Measurements from ENCODE around the gene CCDC102B. TPM values are rescaled to one million over a fixed set of nuclear protein-coding genes. Genes with fewer than 3 reads are reported as not detected.

Gene CCDC102B
- total and polyA plus RNA-seq, 2 experiments from 2014 or later, result 1.3 to 2.1 TPM

DNA sequence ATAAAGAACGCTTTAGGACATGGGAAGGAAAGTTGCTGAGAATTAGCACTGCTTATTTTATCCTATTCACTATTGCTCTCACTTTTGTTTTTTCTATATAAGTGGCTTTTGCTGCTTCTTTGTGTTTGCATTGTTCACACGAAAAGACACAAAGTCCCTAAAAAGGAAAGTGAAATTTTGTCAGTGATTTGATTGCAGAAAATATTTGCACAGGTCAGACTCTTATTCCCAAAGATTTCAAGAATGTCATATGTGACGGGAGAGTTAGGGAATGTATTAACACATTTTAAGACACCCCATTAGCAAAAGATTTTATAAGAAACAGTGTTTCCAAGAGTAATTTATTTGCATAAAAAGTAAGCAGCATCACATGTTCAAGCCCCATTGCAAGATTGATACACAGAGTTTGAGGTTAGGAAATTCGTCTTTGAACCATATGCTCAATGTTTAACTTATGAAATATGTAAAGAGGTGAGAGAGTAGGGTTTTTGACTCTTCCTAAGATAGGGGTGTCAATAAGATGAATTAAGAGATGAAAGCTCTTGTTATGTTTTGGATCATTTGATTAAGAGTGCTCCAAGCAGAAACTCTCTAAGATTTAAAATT, 57.0 kb downstream of the CCDC102B start:
- TF ChIP-seq STAT1 (IDR thresholded peaks at IDR 0.05; ENCODE audit: unreplicated experiment), result no peak
- no peak for TF ChIP-seq ZNF331 (CRISPR knock-in tag; IDR thresholded peaks at IDR 0.05; ENCODE audit: low read depth)
- TF ChIP-seq POLR2AphosphoS5 (IDR thresholded peaks at IDR 0.05; ENCODE audit: low read depth), result no peak
- TF ChIP-seq NANOG (IDR thresholded peaks at IDR 0.05; ENCODE audit: borderline replicate concordance), result no peak
- no peak for TF ChIP-seq CREB1 (CRISPR knock-in tag; IDR thresholded peaks at IDR 0.05; ENCODE audit: low read depth)
- TF ChIP-seq JUNB (IDR thresholded peaks at IDR 0.05; ENCODE audit: unreplicated experiment), result no peak
- TF ChIP-seq ZNF114 (CRISPR knock-in tag; IDR thresholded peaks at IDR 0.05), result no peak
- no peak for TF ChIP-seq EZH2 (IDR thresholded peaks at IDR 0.05; ENCODE audit: low read depth, unreplicated experiment)
- TF ChIP-seq, protein P1, sequence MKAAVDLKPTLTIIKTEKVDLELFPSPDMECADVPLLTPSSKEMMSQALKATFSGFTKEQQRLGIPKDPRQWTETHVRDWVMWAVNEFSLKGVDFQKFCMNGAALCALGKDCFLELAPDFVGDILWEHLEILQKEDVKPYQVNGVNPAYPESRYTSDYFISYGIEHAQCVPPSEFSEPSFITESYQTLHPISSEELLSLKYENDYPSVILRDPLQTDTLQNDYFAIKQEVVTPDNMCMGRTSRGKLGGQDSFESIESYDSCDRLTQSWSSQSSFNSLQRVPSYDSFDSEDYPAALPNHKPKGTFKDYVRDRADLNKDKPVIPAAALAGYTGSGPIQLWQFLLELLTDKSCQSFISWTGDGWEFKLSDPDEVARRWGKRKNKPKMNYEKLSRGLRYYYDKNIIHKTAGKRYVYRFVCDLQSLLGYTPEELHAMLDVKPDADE (IDR thresholded peaks at IDR 0.05), result no peak
- TF ChIP-seq, protein P2, sequence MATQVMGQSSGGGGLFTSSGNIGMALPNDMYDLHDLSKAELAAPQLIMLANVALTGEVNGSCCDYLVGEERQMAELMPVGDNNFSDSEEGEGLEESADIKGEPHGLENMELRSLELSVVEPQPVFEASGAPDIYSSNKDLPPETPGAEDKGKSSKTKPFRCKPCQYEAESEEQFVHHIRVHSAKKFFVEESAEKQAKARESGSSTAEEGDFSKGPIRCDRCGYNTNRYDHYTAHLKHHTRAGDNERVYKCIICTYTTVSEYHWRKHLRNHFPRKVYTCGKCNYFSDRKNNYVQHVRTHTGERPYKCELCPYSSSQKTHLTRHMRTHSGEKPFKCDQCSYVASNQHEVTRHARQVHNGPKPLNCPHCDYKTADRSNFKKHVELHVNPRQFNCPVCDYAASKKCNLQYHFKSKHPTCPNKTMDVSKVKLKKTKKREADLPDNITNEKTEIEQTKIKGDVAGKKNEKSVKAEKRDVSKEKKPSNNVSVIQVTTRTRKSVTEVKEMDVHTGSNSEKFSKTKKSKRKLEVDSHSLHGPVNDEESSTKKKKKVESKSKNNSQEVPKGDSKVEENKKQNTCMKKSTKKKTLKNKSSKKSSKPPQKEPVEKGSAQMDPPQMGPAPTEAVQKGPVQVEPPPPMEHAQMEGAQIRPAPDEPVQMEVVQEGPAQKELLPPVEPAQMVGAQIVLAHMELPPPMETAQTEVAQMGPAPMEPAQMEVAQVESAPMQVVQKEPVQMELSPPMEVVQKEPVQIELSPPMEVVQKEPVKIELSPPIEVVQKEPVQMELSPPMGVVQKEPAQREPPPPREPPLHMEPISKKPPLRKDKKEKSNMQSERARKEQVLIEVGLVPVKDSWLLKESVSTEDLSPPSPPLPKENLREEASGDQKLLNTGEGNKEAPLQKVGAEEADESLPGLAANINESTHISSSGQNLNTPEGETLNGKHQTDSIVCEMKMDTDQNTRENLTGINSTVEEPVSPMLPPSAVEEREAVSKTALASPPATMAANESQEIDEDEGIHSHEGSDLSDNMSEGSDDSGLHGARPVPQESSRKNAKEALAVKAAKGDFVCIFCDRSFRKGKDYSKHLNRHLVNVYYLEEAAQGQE (IDR thresholded peaks at IDR 0.05; ENCODE audit: unreplicated experiment), result no peak
- TF ChIP-seq, protein P3, sequence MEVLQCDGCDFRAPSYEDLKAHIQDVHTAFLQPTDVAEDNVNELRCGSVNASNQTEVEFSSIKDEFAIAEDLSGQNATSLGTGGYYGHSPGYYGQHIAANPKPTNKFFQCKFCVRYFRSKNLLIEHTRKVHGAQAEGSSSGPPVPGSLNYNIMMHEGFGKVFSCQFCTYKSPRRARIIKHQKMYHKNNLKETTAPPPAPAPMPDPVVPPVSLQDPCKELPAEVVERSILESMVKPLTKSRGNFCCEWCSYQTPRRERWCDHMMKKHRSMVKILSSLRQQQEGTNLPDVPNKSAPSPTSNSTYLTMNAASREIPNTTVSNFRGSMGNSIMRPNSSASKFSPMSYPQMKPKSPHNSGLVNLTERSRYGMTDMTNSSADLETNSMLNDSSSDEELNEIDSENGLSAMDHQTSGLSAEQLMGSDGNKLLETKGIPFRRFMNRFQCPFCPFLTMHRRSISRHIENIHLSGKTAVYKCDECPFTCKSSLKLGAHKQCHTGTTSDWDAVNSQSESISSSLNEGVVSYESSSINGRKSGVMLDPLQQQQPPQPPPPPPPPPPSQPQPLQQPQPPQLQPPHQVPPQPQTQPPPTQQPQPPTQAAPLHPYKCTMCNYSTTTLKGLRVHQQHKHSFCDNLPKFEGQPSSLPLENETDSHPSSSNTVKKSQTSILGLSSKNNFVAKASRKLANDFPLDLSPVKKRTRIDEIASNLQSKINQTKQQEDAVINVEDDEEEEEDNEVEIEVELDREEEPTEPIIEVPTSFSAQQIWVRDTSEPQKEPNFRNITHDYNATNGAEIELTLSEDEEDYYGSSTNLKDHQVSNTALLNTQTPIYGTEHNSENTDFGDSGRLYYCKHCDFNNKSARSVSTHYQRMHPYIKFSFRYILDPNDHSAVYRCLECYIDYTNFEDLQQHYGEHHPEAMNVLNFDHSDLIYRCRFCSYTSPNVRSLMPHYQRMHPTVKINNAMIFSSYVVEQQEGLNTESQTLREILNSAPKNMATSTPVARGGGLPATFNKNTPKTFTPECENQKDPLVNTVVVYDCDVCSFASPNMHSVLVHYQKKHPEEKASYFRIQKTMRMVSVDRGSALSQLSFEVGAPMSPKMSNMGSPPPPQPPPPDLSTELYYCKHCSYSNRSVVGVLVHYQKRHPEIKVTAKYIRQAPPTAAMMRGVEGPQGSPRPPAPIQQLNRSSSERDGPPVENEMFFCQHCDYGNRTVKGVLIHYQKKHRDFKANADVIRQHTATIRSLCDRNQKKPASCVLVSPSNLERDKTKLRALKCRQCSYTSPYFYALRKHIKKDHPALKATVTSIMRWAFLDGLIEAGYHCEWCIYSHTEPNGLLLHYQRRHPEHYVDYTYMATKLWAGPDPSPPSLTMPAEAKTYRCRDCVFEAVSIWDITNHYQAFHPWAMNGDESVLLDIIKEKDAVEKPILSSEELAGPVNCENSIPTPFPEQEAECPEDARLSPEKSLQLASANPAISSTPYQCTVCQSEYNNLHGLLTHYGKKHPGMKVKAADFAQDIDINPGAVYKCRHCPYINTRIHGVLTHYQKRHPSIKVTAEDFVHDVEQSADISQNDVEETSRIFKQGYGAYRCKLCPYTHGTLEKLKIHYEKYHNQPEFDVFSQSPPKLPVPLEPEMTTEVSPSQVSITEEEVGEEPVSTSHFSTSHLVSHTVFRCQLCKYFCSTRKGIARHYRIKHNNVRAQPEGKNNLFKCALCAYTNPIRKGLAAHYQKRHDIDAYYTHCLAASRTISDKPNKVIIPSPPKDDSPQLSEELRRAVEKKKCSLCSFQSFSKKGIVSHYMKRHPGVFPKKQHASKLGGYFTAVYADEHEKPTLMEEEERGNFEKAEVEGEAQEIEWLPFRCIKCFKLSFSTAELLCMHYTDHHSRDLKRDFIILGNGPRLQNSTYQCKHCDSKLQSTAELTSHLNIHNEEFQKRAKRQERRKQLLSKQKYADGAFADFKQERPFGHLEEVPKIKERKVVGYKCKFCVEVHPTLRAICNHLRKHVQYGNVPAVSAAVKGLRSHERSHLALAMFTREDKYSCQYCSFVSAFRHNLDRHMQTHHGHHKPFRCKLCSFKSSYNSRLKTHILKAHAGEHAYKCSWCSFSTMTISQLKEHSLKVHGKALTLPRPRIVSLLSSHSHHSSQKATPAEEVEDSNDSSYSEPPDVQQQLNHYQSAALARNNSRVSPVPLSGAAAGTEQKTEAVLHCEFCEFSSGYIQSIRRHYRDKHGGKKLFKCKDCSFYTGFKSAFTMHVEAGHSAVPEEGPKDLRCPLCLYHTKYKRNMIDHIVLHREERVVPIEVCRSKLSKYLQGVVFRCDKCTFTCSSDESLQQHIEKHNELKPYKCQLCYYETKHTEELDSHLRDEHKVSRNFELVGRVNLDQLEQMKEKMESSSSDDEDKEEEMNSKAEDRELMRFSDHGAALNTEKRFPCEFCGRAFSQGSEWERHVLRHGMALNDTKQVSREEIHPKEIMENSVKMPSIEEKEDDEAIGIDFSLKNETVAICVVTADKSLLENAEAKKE (CRISPR knock-in tag; IDR thresholded peaks at IDR 0.05), result no peak
- no peak for TF ChIP-seq EZH2phosphoT487 (IDR thresholded peaks at IDR 0.05; ENCODE audit: unreplicated experiment)
- TF ChIP-seq, protein P4, sequence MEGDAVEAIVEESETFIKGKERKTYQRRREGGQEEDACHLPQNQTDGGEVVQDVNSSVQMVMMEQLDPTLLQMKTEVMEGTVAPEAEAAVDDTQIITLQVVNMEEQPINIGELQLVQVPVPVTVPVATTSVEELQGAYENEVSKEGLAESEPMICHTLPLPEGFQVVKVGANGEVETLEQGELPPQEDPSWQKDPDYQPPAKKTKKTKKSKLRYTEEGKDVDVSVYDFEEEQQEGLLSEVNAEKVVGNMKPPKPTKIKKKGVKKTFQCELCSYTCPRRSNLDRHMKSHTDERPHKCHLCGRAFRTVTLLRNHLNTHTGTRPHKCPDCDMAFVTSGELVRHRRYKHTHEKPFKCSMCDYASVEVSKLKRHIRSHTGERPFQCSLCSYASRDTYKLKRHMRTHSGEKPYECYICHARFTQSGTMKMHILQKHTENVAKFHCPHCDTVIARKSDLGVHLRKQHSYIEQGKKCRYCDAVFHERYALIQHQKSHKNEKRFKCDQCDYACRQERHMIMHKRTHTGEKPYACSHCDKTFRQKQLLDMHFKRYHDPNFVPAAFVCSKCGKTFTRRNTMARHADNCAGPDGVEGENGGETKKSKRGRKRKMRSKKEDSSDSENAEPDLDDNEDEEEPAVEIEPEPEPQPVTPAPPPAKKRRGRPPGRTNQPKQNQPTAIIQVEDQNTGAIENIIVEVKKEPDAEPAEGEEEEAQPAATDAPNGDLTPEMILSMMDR (conservative IDR thresholded peaks at IDR 0.05; ENCODE audit: low read depth in 2 of 2), result no peak
- no peak for DNase-seq (ENCODE audit: low spot score)
- Histone ChIP-seq H3K36me3 (ENCODE audit: insufficient read depth) (no peaks in the 10 kb centered on the region), H3K4me3 (no peak overlapping the region), H4K20me1 (replicated peaks; ENCODE audit: insufficient read depth) (no peaks in the 10 kb centered on the region; the same call in 1 of the 2 replicates), H2AFZ (no peak overlapping the region), H3K79me2 (replicated peaks; ENCODE audit: insufficient read depth) (no peaks in the 10 kb centered on the region), H3K27ac (ENCODE audit: low read depth) (no peak overlapping the region), H3K9me2 (ENCODE audit: insufficient read depth) (no peaks in the 10 kb centered on the region), H3F3A (replicated peaks; ENCODE audit: low read depth) (no peaks in the 10 kb centered on the region), H3K27me3 (ENCODE audit: insufficient read depth) (no peaks in the 10 kb centered on the region), H3K4me2 (no peak overlapping the region), H3K4me1 (ENCODE audit: insufficient read depth) (no peaks in the 10 kb centered on the region)
- no peaks in the 10 kb centered on the region for H3K36me3 Mint-ChIP-seq (ENCODE audit: low read depth)
- ATAC-seq, result no peak
- no peaks in the 10 kb centered on the region for H3K9me3 Mint-ChIP-seq
- H3K27ac Mint-ChIP-seq, result no peak overlapping the region
- no peaks in the 10 kb centered on the region for H3K4me1 Mint-ChIP-seq
- no peaks in the 10 kb centered on the region for H3K27me3 Mint-ChIP-seq (ENCODE audit: insufficient read depth, low read depth, poor library complexity)
- H3K4me3 Mint-ChIP-seq, result no peak overlapping the region
